ENCODE results near the gene BTK. TPM values are rescaled to one million over a fixed set of nuclear protein-coding genes. Genes with fewer than 3 reads are reported as not detected.

Gene BTK
- total and polyA plus RNA-seq, 9 of the 15 experiments (the other 6 are each of a cell fraction or from before 2014, with no cell fraction given), result 14.9 to 93.4 (median 65.2) TPM

DNA sequence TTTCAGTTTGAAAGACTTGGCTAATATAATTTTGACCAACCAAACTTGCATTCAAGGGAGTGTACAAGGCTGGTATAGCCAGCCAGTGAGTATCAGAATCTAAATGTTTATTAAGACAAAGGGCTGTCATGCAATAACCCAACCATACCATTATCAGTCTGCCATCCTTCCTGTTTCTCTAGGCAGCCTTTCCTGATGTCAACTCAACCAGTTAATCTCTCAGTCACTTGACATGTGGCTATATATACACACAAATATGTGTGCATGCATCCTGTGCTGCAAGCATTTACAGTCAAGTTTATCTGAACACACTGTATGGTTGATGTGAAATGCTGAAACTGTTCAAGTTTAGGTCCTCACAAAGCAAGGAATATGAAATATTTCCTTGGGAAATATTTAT, 17.2 kb downstream of the BTK start:
- no peak overlapping the region for H2AFZ ChIP-seq (ENCODE audit: low read depth, low read length)
- no peak overlapping the region for H3K9ac ChIP-seq (ENCODE audit: insufficient read depth in 1 of 2, low read depth in 2 of 2, low read length in 2 of 2)
- peaks cover 50% of the 10 kb centered on the region for H3K36me3 ChIP-seq (ENCODE audit: control insufficient read depth, insufficient read depth, low read length)
- no peaks in the 10 kb centered on the region for H4K20me1 ChIP-seq (replicated peaks; ENCODE audit: control insufficient read depth, insufficient read depth, low read length)
- H3K4me3 ChIP-seq, result no peak overlapping the region
- no peaks in the 10 kb centered on the region for H3K9me1 ChIP-seq (ENCODE audit: control insufficient read depth, insufficient read depth, low read length)
- ChIA-PET CTCF (ENCODE audit: low intra/inter-chr PET ratio) (no interaction called here), POLR2A (interaction anchor here (1.7 kb wide), 1 partner anchor 19 kb away, joined by 6 read pairs; the partner anchor contains the start of gene TIMM8A)
- H3K27ac ChIP-seq (ENCODE audit: extremely low read depth, low read depth, low read length), result no peak overlapping the region
- DNase-seq (ENCODE audit: extremely low read depth in 1 of 4, low spot score in 3 of 4), result no peak
- H3K4me1 ChIP-seq (replicated peaks in 1 of 2; ENCODE audit: control insufficient read depth in 2 of 2, insufficient read depth in 2 of 2, low read length in 2 of 2), result no peaks in the 10 kb centered on the region
- no peaks in the 10 kb centered on the region for H3K9me3 ChIP-seq (replicated peaks; ENCODE audit: control insufficient read depth, insufficient read depth, low read depth, low read length)
- TF ChIP-seq NCOA4 (IDR thresholded peaks at IDR 0.05; ENCODE audit: partially characterized antibody), result no peak
- TF ChIP-seq HDAC6 (IDR thresholded peaks at IDR 0.05; ENCODE audit: low read depth, low read length), result no peak
- TF ChIP-seq, protein P1, sequence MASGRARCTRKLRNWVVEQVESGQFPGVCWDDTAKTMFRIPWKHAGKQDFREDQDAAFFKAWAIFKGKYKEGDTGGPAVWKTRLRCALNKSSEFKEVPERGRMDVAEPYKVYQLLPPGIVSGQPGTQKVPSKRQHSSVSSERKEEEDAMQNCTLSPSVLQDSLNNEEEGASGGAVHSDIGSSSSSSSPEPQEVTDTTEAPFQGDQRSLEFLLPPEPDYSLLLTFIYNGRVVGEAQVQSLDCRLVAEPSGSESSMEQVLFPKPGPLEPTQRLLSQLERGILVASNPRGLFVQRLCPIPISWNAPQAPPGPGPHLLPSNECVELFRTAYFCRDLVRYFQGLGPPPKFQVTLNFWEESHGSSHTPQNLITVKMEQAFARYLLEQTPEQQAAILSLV (tag; IDR thresholded peaks at IDR 0.05), result no peak
- TF ChIP-seq GABPB1 (CRISPR knock-in tag; IDR thresholded peaks at IDR 0.05), result no peak
- in situ Hi-C loops (cut with MboI), result no loop called here
- intact Hi-C loops (cut with micrococcal nuclease), result no loop called here
- no peaks in the 10 kb centered on the region for H3K27me3 ChIP-seq (ENCODE audit: control insufficient read depth in 2 of 2, insufficient read depth in 2 of 2, low read length in 2 of 2)
- H3K79me2 ChIP-seq (ENCODE audit: control insufficient read depth, insufficient read depth, low read length), result no peaks in the 10 kb centered on the region
- H3K4me2 ChIP-seq (ENCODE audit: insufficient read depth, low read length), result no peak overlapping the region
- no peak for FAIRE-seq
- ATAC-seq, result no peak
- no TSS peak for BruUV-seq (replicated peaks)

DNA sequence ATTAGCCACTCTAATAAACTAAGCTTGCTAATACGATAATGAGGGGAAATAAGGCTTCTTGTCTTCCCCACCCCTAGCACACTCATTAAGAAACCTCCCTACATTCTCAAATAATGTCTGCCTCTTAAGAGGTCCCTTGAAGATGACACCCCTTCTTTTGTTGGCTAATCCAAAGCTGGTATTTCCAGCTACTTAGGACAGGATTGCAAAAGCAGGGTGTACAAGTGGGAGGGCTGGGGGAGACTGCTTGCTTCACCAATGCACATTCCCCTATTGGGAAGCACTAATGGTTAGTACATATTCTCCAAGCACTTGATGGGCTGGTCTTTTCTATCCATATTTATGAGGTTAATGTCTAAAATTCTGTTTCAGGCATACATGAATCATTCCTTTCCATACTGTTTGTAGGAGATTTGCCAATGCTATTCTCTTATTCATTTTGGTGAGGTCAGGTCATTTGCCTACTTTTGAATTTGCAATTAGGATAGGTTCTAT, 20.6 kb downstream of the BTK start:
- H3K4me1 ChIP-seq (replicated peaks in 1 of 2; ENCODE audit: control insufficient read depth in 2 of 2, insufficient read depth in 2 of 2, low read length in 2 of 2), result peaks cover 0 to 4% of the 10 kb centered on the region in 2 experiments; a peak in 3 of 5 replicates
- no peaks in the 10 kb centered on the region for H3K79me2 ChIP-seq (ENCODE audit: control insufficient read depth, insufficient read depth, low read length)
- H4K20me1 ChIP-seq (replicated peaks; ENCODE audit: control insufficient read depth, insufficient read depth, low read length), result no peaks in the 10 kb centered on the region
- DNase-seq (ENCODE audit: extremely low read depth in 1 of 4, low spot score in 3 of 4), result no peak
- ChIA-PET CTCF (ENCODE audit: low intra/inter-chr PET ratio) (no interaction called here), POLR2A (interaction anchor here (0.7 kb wide), 1 partner anchor 18 kb away, joined by 4 read pairs; no protein-coding TSS in a partner anchor)
- no peaks in the 10 kb centered on the region for H3K9me1 ChIP-seq (ENCODE audit: control insufficient read depth, insufficient read depth, low read length)
- ATAC-seq, result no peak
- H3K4me3 ChIP-seq, result no peak overlapping the region
- 100% methylated on average over 1 of the region's 1 CpG for WGBS (ENCODE audit: insufficient coverage, low coverage, missing lambda C conversion rate)
- no peak overlapping the region for H3K27ac ChIP-seq (ENCODE audit: extremely low read depth, low read depth, low read length)
- intact Hi-C loops (cut with micrococcal nuclease) (no loop called here), in situ Hi-C loops (cut with MboI) (no loop called here)
- no peaks in the 10 kb centered on the region for H3K27me3 ChIP-seq (ENCODE audit: control insufficient read depth in 2 of 2, insufficient read depth in 2 of 2, low read length in 2 of 2)
- H3K9me3 ChIP-seq (replicated peaks; ENCODE audit: control insufficient read depth, insufficient read depth, low read depth, low read length), result no peaks in the 10 kb centered on the region
- BruUV-seq (replicated peaks), result no TSS peak
- H3K36me3 ChIP-seq (ENCODE audit: control insufficient read depth, insufficient read depth, low read length), result peaks cover 57% of the 10 kb centered on the region
- no peak overlapping the region for H3K4me2 ChIP-seq (ENCODE audit: insufficient read depth, low read length)
- no peak for FAIRE-seq
- no peak overlapping the region for H3K9ac ChIP-seq (ENCODE audit: insufficient read depth in 1 of 2, low read depth in 2 of 2, low read length in 2 of 2)
- H2AFZ ChIP-seq (ENCODE audit: low read depth, low read length), result no peak overlapping the region
- TF ChIP-seq, protein P2, sequence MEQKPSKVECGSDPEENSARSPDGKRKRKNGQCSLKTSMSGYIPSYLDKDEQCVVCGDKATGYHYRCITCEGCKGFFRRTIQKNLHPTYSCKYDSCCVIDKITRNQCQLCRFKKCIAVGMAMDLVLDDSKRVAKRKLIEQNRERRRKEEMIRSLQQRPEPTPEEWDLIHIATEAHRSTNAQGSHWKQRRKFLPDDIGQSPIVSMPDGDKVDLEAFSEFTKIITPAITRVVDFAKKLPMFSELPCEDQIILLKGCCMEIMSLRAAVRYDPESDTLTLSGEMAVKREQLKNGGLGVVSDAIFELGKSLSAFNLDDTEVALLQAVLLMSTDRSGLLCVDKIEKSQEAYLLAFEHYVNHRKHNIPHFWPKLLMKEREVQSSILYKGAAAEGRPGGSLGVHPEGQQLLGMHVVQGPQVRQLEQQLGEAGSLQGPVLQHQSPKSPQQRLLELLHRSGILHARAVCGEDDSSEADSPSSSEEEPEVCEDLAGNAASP (IDR thresholded peaks at IDR 0.05), result no peak
- TF ChIP-seq ZNF197 (CRISPR knock-in tag; IDR thresholded peaks at IDR 0.05; ENCODE audit: low read depth) (no peak), YBX1 (IDR thresholded peaks at IDR 0.05) (no peak), NCOR1 (IDR thresholded peaks at IDR 0.05) (no peak), CHD4 (IDR thresholded peaks at IDR 0.05; ENCODE audit: insufficient read depth, insufficient replicate concordance, low read depth, low read length, poor library complexity, severe bottlenecking) (no peak), ATF7 (IDR thresholded peaks at IDR 0.05) (no peak)
- TF ChIP-seq, protein P3, sequence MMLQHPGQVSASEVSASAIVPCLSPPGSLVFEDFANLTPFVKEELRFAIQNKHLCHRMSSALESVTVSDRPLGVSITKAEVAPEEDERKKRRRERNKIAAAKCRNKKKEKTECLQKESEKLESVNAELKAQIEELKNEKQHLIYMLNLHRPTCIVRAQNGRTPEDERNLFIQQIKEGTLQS (IDR thresholded peaks at IDR 0.05), result no peak
- TF ChIP-seq, protein P3 (CRISPR knock-in tag; conservative IDR thresholded peaks at IDR 0.05), result no peak
